ENCODE results near the gene BID.

DNA sequence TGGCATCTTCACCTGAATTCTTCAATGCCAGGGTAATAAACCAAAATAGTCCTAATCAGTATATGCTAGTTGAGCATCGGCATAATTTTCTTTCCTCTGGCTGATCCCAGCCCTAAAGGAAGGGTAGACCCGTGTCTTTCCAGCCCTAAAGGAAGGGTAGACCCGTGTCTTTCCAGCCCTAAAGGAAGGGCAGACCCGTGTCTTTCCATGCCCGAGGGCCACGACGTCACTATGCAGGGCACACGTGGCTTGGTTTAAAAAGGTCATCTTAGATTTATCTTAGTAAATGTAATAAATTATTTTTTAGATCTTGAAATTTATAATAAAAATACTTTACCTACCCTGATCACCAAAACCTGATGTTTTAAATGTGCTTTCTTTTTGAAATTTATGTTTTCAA is 45.5 kb downstream of the BID start:
- TF ChIP-seq, protein P1, sequence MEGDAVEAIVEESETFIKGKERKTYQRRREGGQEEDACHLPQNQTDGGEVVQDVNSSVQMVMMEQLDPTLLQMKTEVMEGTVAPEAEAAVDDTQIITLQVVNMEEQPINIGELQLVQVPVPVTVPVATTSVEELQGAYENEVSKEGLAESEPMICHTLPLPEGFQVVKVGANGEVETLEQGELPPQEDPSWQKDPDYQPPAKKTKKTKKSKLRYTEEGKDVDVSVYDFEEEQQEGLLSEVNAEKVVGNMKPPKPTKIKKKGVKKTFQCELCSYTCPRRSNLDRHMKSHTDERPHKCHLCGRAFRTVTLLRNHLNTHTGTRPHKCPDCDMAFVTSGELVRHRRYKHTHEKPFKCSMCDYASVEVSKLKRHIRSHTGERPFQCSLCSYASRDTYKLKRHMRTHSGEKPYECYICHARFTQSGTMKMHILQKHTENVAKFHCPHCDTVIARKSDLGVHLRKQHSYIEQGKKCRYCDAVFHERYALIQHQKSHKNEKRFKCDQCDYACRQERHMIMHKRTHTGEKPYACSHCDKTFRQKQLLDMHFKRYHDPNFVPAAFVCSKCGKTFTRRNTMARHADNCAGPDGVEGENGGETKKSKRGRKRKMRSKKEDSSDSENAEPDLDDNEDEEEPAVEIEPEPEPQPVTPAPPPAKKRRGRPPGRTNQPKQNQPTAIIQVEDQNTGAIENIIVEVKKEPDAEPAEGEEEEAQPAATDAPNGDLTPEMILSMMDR (IDR thresholded peaks at IDR 0.05): no peak
- TF ChIP-seq ZFX (IDR thresholded peaks at IDR 0.05; ENCODE audit: borderline replicate concordance): no peak

Data from 22Rv1 (cell line).